Keratinocyte (primary cell): ENCODE measurements around the gene ACACA.

Experiments used
- CTCF ChIP-seq, 3 experiments: IDR thresholded peaks in 1 of 3; conservative IDR thresholded peaks in 1 of 3; optimal IDR thresholded peaks in 1 of 3; 2 replicates in 2 of 3; 3 replicates in 1 of 3; pipeline versions ENCODE3 to v1.5.1; 2011; ENCODE audit warnings: low read length in 3 of 3, mild to moderate bottlenecking in 3 of 3, moderate library complexity in 2 of 3, control low read depth in 1 of 3, inconsistent platforms in 1 of 3; ENCODE audit not compliant: insufficient read depth in 2 of 3; ENCODE audit errors: extremely low read depth in 1 of 3
- EZH2 ChIP-seq: IDR thresholded peaks from one replicate; pipeline ENCODE4 v1.6.1; 2012; ENCODE audit warnings: inconsistent platforms, mild to moderate bottlenecking, low read length, moderate library complexity

- TF ChIP-seq CTCF (optimal IDR thresholded peaks at IDR 0.05 in 1 of 3, IDR thresholded peaks at IDR 0.05 in 1 of 3, conservative IDR thresholded peaks at IDR 0.05 in 1 of 3; ENCODE audit: extremely low read depth in 1 of 3, insufficient read depth in 2 of 3, low read length in 3 of 3) = no peak
- no peak for TF ChIP-seq EZH2
Observed at GRCh38 chr17:37079735-37080134, 326.9 kb downstream of the ACACA start.
